Measurements from ENCODE around the gene KRTAP10-10. TPM values are rescaled to one million over a fixed set of nuclear protein-coding genes. Genes with fewer than 3 reads are reported as not detected.

Gene KRTAP10-10
- total and polyA plus RNA-seq, 4 donors: not detected

- Histone ChIP-seq H3K36me3 (ENCODE audit: control insufficient read depth in 4 of 4, insufficient read depth in 3 of 4, low read depth in 1 of 4, low read length in 3 of 4) (no peaks in the 10 kb centered on the region), H3K4me3 (ENCODE audit: low read depth in 1 of 3, low read length in 3 of 3) (no peak overlapping the region), H3K4me1 (ENCODE audit: control insufficient read depth in 4 of 4, insufficient read depth in 4 of 4, low read length in 3 of 4) (no peaks in the 10 kb centered on the region), H3K9me3 (ENCODE audit: control insufficient read depth in 4 of 4, low read length in 3 of 4) (peaks cover 0 to 3% (median 0%) of the 10 kb centered on the region in 4 donors), H3K27me3 (ENCODE audit: control insufficient read depth in 4 of 4, insufficient read depth in 4 of 4, low read length in 3 of 4) (no peaks in the 10 kb centered on the region), H3K27ac (ENCODE audit: low read depth in 1 of 2, low read length in 2 of 2) (no peak overlapping the region), H3K9ac (ENCODE audit: low read depth in 1 of 2, low read length in 2 of 2) (no peak overlapping the region)
- TF ChIP-seq RXRA (IDR thresholded peaks at IDR 0.05) (no peak), RAD21 (IDR thresholded peaks at IDR 0.05) (no peak), GABPA (IDR thresholded peaks at IDR 0.05 in 1 of 2, conservative IDR thresholded peaks at IDR 0.05 in 1 of 2) (no peak)
- TF ChIP-seq, protein P1, sequence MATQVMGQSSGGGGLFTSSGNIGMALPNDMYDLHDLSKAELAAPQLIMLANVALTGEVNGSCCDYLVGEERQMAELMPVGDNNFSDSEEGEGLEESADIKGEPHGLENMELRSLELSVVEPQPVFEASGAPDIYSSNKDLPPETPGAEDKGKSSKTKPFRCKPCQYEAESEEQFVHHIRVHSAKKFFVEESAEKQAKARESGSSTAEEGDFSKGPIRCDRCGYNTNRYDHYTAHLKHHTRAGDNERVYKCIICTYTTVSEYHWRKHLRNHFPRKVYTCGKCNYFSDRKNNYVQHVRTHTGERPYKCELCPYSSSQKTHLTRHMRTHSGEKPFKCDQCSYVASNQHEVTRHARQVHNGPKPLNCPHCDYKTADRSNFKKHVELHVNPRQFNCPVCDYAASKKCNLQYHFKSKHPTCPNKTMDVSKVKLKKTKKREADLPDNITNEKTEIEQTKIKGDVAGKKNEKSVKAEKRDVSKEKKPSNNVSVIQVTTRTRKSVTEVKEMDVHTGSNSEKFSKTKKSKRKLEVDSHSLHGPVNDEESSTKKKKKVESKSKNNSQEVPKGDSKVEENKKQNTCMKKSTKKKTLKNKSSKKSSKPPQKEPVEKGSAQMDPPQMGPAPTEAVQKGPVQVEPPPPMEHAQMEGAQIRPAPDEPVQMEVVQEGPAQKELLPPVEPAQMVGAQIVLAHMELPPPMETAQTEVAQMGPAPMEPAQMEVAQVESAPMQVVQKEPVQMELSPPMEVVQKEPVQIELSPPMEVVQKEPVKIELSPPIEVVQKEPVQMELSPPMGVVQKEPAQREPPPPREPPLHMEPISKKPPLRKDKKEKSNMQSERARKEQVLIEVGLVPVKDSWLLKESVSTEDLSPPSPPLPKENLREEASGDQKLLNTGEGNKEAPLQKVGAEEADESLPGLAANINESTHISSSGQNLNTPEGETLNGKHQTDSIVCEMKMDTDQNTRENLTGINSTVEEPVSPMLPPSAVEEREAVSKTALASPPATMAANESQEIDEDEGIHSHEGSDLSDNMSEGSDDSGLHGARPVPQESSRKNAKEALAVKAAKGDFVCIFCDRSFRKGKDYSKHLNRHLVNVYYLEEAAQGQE (IDR thresholded peaks at IDR 0.05): no peak
- 91% methylated on average over 18 of the region's 18 CpGs for WGBS
- no peak for DNase-seq (ENCODE audit: low spot score)
Observed at GRCh38 chr21:44649521-44650100, 12.5 kb downstream of the KRTAP10-10 start.

- no peaks in the 10 kb centered on the region for H3K27me3 ChIP-seq (ENCODE audit: control insufficient read depth in 4 of 4, insufficient read depth in 4 of 4, low read length in 3 of 4)
- TF ChIP-seq, protein P1 (IDR thresholded peaks at IDR 0.05): no peak
- TF ChIP-seq CTCF (IDR thresholded peaks at IDR 0.05; ENCODE audit: low read depth, low read length, missing input control) (no peak), GABPA (IDR thresholded peaks at IDR 0.05 in 1 of 2, conservative IDR thresholded peaks at IDR 0.05 in 1 of 2) (no peak), MAX (IDR thresholded peaks at IDR 0.05) (no peak), FOXA2 (IDR thresholded peaks at IDR 0.05) (no peak), RAD21 (IDR thresholded peaks at IDR 0.05) (no peak), RXRA (IDR thresholded peaks at IDR 0.05) (no peak), NR2F2 (IDR thresholded peaks at IDR 0.05) (no peak), TAF1 (conservative IDR thresholded peaks at IDR 0.05) (no peak), EGR1 (IDR thresholded peaks at IDR 0.05; ENCODE audit: low read depth in 2 of 2) (no peak), HNF4A (conservative IDR thresholded peaks at IDR 0.05) (no peak)
- TF ChIP-seq, protein P2, sequence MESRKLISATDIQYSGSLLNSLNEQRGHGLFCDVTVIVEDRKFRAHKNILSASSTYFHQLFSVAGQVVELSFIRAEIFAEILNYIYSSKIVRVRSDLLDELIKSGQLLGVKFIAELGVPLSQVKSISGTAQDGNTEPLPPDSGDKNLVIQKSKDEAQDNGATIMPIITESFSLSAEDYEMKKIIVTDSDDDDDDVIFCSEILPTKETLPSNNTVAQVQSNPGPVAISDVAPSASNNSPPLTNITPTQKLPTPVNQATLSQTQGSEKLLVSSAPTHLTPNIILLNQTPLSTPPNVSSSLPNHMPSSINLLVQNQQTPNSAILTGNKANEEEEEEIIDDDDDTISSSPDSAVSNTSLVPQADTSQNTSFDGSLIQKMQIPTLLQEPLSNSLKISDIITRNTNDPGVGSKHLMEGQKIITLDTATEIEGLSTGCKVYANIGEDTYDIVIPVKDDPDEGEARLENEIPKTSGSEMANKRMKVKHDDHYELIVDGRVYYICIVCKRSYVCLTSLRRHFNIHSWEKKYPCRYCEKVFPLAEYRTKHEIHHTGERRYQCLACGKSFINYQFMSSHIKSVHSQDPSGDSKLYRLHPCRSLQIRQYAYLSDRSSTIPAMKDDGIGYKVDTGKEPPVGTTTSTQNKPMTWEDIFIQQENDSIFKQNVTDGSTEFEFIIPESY (IDR thresholded peaks at IDR 0.05): no peak
- no peaks in the 10 kb centered on the region for H3K9me3 ChIP-seq (ENCODE audit: control insufficient read depth in 4 of 4, low read length in 3 of 4)
- H3K36me3 ChIP-seq (ENCODE audit: control insufficient read depth in 4 of 4, insufficient read depth in 3 of 4, low read depth in 1 of 4, low read length in 3 of 4): no peaks in the 10 kb centered on the region
- no peak overlapping the region for H3K27ac ChIP-seq (ENCODE audit: low read depth in 1 of 2, low read length in 2 of 2)
- no peak for DNase-seq (ENCODE audit: low spot score)
- 90% methylated on average over 20 of the region's 20 CpGs for WGBS
- H3K4me1 ChIP-seq (ENCODE audit: control insufficient read depth in 4 of 4, insufficient read depth in 4 of 4, low read length in 3 of 4): no peaks in the 10 kb centered on the region
- H3K4me3 ChIP-seq (ENCODE audit: low read depth in 1 of 3, low read length in 3 of 3): no peak overlapping the region
- H3K9ac ChIP-seq (ENCODE audit: low read depth in 1 of 2, low read length in 2 of 2): no peak overlapping the region
Observed at GRCh38 chr21:44650265-44650972, 13.3 kb downstream of the KRTAP10-10 start.

Measured in liver (tissue), 9 donors.